IgD-negative memory B cell (primary cell): Measurements from ENCODE around the gene UBE2D2. TPM values are rescaled to one million over a fixed set of nuclear protein-coding genes. Genes with fewer than 3 reads are reported as not detected.
"Not testable (repeated sequence)": the region's sequence is repeated elsewhere in the genome, so short reads cannot be mapped to it uniquely, and the experiment has no call there.

Source experiments
- H3K27ac Mint-ChIP-seq, 3 donors: one replicate each; pipeline ENCODE4 v1.8.0; 2020 to 2022; ENCODE audit warnings: mild to moderate bottlenecking in 3 of 3, mixed read lengths in 3 of 3, moderate library complexity in 1 of 3
- H3K27me3 Mint-ChIP-seq: one replicate; pipeline ENCODE4 v1.8.0; 2021; ENCODE audit warnings: mixed read lengths
- H3K36me3 Mint-ChIP-seq: one replicate; pipeline ENCODE4 v1.8.0; 2020; ENCODE audit warnings: mild to moderate bottlenecking, mixed read lengths
- H3K4me1 Mint-ChIP-seq, 3 donors: one replicate each; pipeline ENCODE4 v1.8.0; 2020 to 2022; ENCODE audit warnings: mixed read lengths in 3 of 3, mild to moderate bottlenecking in 1 of 3
- H3K4me3 Mint-ChIP-seq, 4 donors: one replicate each; pipeline ENCODE4 v1.8.0; 2020 to 2022; ENCODE audit warnings: mild to moderate bottlenecking in 4 of 4, mixed read lengths in 4 of 4, moderate library complexity in 3 of 4
- H3K9me3 Mint-ChIP-seq, 3 donors: one replicate each; pipeline ENCODE4 v1.8.0; 2020 to 2021; ENCODE audit warnings: mixed read lengths in 3 of 3, mild to moderate bottlenecking in 1 of 3
- polyA plus RNA-seq: library from polyadenylated mRNA; unstranded; fragments of 300-500 nt; fragmentation: Illumina TruSeq; gene quantifications from one replicate; pipeline ENCODE4 v1.2.3, GENCODE V29; 2021

The UBE2D2 gene
- polyA plus RNA-seq, 1 donor from 2014 or later: 313 TPM

DNA sequence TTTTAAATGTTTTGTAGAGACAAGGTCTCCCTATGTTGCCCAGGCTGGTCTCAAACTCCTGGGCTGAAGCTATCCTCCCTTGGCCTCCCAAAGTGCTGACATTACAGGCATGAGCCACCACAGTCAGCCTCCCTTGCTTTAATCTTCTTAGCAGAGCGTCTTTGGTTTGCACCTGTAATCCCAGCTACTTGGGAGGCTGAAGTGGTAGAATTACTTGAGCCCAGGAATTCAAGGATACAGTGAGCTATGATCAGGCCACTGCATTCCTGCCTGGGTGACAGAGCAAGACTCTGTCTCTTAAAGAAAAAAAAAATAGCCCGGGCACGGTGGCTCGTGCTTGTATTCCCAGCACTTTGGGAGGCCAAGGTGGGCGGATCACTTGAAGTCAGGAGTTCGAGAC, 27.8 kb downstream of the UBE2D2 start:
- no peaks in the 10 kb centered on the region for H3K36me3 Mint-ChIP-seq

DNA sequence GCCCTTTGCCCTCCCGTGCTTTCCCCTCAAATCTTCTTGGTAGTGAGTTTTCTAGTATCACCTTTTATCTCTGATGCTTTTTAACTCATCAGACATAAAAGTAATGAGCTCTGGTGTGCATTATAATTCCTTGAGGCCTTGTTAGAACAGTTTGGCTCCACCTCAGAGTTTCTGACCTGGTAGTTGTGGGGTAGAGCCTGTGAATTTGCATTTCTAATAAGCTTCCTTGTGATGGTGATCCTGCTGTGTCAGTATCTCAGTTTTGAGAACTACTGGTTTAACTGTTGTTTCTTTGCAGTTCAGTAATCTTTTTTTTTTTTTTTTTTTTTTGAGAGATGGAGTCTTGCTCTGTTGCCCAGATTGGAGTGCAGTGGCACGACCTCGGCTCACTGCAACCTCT, 31.1 kb downstream of the UBE2D2 start:
- Mint-ChIP-seq H3K27me3 (no peaks in the 10 kb centered on the region), H3K27ac (peak overlapping the region; percentile 20 to 84 (median 76)), H3K4me1 (peaks cover 45 to 52% (median 46%) of the 10 kb centered on the region in 3 donors), H3K4me3 (peak overlapping the region; percentile 5 to 86 (median 67)), H3K9me3 (peaks cover 0 to 2% (median 0%) of the 10 kb centered on the region in 3 donors), H3K36me3 (peaks cover 3% of the 10 kb centered on the region)

More for the DNA sequence above, 27.8 kb downstream of the UBE2D2 start:
- Mint-ChIP-seq H3K4me3 (no peak overlapping the region), H3K9me3 (peaks cover 0 to 2% (median 0%) of the 10 kb centered on the region in 3 donors), H3K27ac (peak overlapping the region; percentile 74 to 94 (median 86)), H3K27me3 (no peaks in the 10 kb centered on the region), H3K4me1 (peaks cover 47 to 58% (median 50%) of the 10 kb centered on the region in 3 donors)

DNA sequence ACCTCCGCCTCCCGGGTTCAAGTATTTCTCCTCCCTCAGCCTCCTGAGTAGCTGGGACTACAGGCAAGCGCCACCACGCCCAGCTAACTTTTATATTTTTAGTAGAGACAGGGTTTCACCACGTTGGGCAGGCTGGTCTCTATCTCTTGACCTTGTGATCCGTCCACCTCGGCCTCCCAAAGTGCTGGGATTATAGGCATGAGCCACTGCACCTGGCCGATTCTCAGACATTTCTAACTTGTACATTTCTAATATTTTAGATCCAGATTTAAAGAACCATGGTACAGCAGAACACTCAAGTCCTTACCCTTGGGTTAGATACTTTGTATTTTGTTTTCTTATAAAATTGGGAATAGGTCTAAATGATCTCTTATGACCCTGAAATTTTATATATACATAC, 31.9 kb downstream of the UBE2D2 start:
- not testable (repeated sequence) for H3K36me3 Mint-ChIP-seq, H3K9me3 Mint-ChIP-seq, H3K27me3 Mint-ChIP-seq
- Mint-ChIP-seq H3K4me1 (peaks cover 43 to 49% (median 45%) of the 10 kb centered on the region in 3 donors), H3K27ac (peak overlapping the region in 1 of 3 donors; percentile 76), H3K4me3 (peak overlapping the region in 2 of 4 donors; percentile 17 to 82)

DNA sequence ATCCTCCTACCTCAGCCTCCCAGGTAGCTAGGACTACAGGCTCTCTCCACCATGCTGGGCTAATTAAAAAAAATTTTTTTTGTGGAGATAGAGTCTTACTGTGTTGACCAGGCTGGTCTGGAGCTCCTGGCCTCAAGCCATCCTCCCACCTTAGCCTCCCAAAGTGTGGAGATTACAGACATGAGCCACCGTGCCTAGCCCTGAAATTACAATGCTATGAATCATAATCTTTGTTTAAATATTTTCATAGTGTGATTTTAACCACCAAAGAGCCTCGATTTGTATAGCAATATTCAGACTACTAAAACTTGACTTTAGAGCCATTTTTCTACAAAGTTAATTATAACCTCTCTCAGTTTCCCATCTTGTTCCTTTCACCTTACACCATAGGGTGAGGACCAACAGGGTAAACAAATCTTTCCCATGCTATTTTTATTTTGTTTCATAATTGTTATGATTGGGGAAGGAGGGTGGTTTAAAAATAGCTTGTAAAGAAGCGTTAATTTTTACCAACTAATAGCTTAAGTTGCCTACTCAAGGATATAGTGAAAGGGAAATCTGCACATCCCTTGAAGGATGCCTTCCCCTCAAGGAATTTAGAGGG, 32.7 kb downstream of the UBE2D2 start:
- peaks cover 3% of the 10 kb centered on the region for H3K36me3 Mint-ChIP-seq

DNA sequence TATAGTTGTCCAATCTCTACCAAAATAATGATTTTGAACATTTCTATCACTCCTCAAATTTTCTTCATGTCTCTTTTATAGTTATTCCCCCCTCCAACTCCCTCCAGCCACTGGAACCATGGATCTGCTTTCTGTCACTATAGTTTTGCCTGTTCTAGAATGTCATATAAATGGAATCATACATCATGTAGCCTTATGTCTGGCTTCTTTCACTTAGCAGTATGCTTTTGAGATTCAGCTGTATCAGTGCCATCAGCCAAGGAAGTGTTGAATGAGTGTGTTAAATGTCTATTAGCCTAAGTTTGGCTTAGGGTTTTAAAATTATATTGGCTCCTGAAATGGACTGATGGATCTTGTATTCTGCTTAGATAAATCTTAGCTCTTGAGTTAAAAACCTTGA, 36.0 kb downstream of the UBE2D2 start:
- Mint-ChIP-seq H3K36me3 (peaks cover 3% of the 10 kb centered on the region), H3K27me3 (no peaks in the 10 kb centered on the region), H3K4me1 (peaks cover 25 to 34% (median 30%) of the 10 kb centered on the region in 3 donors), H3K9me3 (no peaks in the 10 kb centered on the region), H3K27ac (peak overlapping the region in 2 of 3 donors; percentile 35 to 49), H3K4me3 (no peak overlapping the region)

More for the DNA sequence above, 32.7 kb downstream of the UBE2D2 start:
- peak overlapping the region in 2 of 4 donors; percentile 60 to 66 for H3K4me3 Mint-ChIP-seq
- peaks cover 0 to 2% (median 0%) of the 10 kb centered on the region in 3 donors for H3K9me3 Mint-ChIP-seq
- H3K27me3 Mint-ChIP-seq: no peaks in the 10 kb centered on the region
- H3K27ac Mint-ChIP-seq: peak overlapping the region in 2 of 3 donors; percentile 23 to 64
- peaks cover 39 to 45% (median 43%) of the 10 kb centered on the region in 3 donors for H3K4me1 Mint-ChIP-seq

DNA sequence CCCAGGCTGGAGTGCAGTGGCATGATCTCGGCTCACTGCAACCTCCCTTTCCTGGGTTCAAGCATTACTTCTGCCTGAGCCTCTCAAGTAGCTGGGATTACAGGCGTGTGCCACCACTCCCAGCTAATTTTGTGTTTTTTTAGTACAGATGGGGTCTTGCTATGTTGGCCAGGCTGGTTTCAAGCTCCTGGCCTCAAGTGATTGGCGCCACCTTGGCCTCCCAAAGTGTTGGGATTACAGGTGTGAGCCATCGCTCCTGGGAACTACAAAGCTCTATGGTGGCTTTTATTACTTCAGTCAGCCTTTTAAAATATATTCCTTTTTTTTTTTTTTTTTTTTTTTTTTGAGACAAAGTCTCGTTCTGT, 37.4 kb downstream of the UBE2D2 start:
- H3K36me3 Mint-ChIP-seq, H3K9me3 Mint-ChIP-seq, H3K27ac Mint-ChIP-seq, H3K27me3 Mint-ChIP-seq, H3K4me3 Mint-ChIP-seq: not testable (repeated sequence)
- peaks cover 21 to 28% (median 21%) of the 10 kb centered on the region in 3 donors for H3K4me1 Mint-ChIP-seq

DNA sequence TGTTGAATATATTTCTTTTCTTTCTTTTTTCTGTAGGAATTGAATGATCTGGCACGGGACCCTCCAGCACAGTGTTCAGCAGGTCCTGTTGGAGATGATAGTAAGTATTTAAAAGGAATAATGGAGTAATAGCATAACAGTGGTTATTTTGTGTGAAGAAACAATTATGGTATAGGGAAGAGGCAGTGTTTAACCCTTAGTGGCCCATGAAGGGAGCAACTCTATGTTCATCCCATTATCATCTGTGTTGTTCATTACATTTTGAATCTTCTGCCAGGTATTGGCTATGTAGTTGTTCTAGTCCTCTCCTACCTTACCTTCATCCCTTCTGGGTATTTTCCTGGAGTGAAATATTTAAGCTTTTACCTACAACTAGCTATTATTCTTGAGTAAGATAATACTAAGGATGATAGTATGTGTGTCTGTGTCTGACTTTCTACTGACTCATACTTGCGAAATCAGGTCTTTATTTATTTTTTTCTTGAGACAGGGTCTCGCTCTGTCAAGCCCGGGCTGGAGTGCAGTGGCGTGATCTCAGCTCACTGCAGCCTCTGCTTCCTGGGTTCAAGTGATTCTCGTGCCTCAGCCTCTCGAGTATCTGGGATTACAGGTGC, 39.3 kb downstream of the UBE2D2 start:
- H3K4me1 Mint-ChIP-seq: peaks cover 16 to 22% (median 18%) of the 10 kb centered on the region in 3 donors
- H3K9me3 Mint-ChIP-seq: no peaks in the 10 kb centered on the region
- peak overlapping the region in 1 of 4 donors; percentile 53 for H3K4me3 Mint-ChIP-seq
- no peaks in the 10 kb centered on the region for H3K27me3 Mint-ChIP-seq
- H3K27ac Mint-ChIP-seq: peak overlapping the region in 1 of 3 donors; percentile 35
- H3K36me3 Mint-ChIP-seq: peaks cover 2% of the 10 kb centered on the region

DNA sequence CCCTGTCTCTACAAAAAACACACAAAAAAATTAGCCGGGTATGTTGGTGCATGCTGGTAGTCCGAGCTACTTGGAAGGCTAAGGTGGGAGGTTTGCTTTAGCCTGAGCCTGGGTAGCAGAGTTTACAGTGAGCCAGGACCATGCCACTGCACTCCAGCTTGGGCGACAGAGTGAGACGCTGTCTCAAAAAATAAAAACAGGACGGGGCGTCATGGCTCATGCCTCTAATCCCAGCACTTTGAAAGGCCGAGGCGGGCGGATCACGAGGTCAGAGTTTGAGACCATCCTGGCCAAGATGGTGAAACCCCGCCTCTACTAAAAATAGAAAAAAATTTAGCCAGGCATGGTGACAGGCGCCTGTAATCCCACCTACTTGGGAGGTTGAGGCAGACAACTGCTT, 40.3 kb downstream of the UBE2D2 start:
- H3K27me3 Mint-ChIP-seq: no peaks in the 10 kb centered on the region
- H3K9me3 Mint-ChIP-seq: no peaks in the 10 kb centered on the region
- H3K36me3 Mint-ChIP-seq: no peaks in the 10 kb centered on the region
- H3K4me1 Mint-ChIP-seq: peaks cover 22 to 30% (median 23%) of the 10 kb centered on the region in 3 donors
- no peak overlapping the region for H3K27ac Mint-ChIP-seq
- no peak overlapping the region for H3K4me3 Mint-ChIP-seq

DNA sequence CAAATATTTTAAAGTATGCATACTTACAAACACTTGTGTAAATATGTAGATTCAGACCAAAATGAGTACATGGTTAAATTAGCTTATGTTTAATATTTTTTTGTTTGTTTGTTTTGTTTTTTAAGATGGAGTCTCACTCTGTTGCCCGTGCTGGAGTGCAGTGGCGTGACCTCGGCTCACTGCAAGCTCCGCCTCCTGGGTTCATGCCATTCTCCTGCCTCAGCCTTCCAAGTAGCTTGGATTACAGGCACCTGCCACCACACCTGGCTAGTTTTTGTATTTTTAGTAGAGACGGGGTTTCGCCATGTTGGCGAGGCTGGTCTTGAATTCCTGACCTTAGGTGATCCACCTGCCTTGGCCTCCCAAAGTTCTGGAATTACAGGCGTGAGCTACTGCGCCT, 40.8 kb downstream of the UBE2D2 start:
- not testable (repeated sequence) for H3K36me3 Mint-ChIP-seq, H3K9me3 Mint-ChIP-seq, H3K4me3 Mint-ChIP-seq, H3K27ac Mint-ChIP-seq, H3K27me3 Mint-ChIP-seq
- H3K4me1 Mint-ChIP-seq: peaks cover 23 to 31% (median 25%) of the 10 kb centered on the region in 3 donors

DNA sequence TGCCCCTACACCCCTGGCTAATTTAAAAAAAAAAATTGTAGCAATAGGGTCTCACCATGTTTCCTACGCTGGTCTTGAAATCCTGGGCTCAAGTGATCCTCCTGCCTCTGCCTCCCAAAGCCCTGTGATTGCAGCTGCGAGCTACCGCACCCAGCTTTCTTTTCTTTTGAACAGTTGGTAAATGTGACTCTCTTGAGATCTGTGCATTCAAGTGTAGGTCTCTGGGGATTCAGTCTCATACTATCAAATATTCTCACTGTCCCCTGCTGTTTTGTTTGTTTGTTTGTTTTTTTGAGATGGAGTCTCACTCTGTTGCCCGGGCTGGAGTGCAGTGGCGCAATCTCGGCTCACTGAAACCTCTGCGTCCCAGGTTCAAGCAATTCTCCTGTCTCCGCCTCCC, 44.7 kb downstream of the UBE2D2 start:
- Mint-ChIP-seq H3K4me3 (peak overlapping the region in 3 of 4 donors; percentile 34 to 70 (median 46)), H3K9me3 (no peaks in the 10 kb centered on the region), H3K27me3 (no peaks in the 10 kb centered on the region), H3K36me3 (peaks cover 2% of the 10 kb centered on the region), H3K4me1 (peaks cover 19 to 25% (median 22%) of the 10 kb centered on the region in 3 donors), H3K27ac (peak overlapping the region; percentile 26 to 83 (median 41))

DNA sequence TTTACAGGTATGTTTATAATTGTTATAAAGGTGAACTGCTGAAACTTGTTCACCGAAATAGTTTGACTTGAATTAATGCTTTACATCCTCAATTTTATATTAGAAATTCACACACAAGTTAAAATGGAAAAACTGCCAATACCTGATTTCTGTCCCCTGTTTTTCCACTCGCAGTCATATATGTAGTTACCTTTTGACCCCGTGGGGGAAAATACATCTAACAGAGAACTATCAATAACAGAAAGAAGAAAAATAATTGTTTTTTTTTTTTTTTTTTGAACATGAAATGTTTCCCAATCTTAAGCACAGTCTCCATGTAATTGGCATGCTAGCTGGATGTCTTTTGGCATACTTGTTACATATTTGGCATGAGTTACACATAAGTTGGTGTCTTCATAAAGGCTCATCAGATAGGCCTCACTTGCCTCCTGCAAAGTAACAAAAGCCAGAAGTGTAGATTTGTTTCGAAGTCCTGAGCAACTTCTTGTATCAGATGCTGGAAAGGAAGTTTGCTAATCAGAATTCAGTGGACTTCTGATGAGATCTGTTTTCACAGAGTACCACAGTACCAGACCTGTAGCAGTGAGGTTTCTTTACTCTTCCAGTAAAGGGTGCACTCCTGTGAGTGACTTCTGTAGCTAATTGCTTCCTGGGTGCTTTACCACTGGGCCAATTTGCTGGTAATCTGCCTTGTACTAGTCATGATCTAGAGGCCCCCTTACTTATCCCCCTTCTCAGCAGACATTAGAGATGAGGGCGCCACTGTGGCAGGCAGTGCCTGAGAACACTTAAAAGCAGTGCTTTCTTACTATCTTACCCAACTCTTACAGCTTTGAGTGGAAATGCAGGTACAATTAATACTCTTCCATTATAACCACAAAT, 50.8 kb downstream of the UBE2D2 start:
- no peaks in the 10 kb centered on the region for H3K27me3 Mint-ChIP-seq
- H3K4me1 Mint-ChIP-seq: peaks cover 22 to 28% (median 28%) of the 10 kb centered on the region in 3 donors
- peaks cover 4% of the 10 kb centered on the region for H3K36me3 Mint-ChIP-seq
- peak overlapping the region in 2 of 4 donors; percentile 58 to 67 for H3K4me3 Mint-ChIP-seq
- no peaks in the 10 kb centered on the region for H3K9me3 Mint-ChIP-seq
- H3K27ac Mint-ChIP-seq: peak overlapping the region in 2 of 3 donors; percentile 32 to 72

DNA sequence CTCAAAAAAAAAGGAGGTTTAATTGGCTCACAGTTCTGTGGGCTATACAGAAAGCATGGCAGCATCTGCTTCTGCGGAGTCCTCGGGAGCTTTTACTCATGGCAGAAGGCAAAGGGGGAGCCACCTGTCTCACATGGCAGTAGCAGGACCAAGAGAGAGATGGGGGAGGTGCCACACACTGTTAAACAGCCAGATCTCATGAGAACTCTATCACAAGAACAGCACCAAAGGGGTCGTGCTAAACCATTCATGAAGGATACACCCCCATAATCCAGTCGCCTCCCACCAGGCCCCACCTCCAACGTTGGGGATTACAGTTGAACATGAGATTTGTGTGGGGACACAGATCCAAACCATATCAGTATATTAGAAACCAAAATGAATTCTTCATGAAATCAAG, 58.7 kb downstream of the UBE2D2 start:
- H3K27ac Mint-ChIP-seq: peak overlapping the region in 1 of 3 donors; percentile 58
- H3K9me3 Mint-ChIP-seq: no peaks in the 10 kb centered on the region
- H3K27me3 Mint-ChIP-seq: no peaks in the 10 kb centered on the region
- no peak overlapping the region for H3K4me3 Mint-ChIP-seq
- H3K36me3 Mint-ChIP-seq: peaks cover 4% of the 10 kb centered on the region
- peaks cover 0 to 6% (median 3%) of the 10 kb centered on the region in 3 donors for H3K4me1 Mint-ChIP-seq

DNA sequence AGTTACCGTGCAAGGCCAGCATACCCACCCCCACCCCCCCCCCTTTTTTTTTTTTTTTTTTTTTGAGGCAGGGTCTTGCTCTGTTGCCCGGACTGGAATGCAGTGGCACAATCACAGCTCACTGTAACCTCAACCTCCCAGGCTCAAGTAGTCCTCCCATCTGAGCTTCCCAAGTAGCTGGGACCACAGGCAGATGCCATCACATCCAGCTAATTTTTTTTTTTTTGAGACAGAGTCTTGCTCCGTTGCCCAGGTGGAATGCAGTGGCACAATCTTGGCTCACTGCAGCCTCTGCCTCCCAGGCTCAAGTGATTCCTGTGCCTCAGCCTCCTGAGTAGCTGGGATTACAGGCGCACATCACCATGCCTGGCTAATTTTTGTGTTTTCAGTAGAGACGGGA, 64.3 kb downstream of the UBE2D2 start:
- not testable (repeated sequence) for H3K27me3 Mint-ChIP-seq, H3K27ac Mint-ChIP-seq, H3K36me3 Mint-ChIP-seq, H3K4me3 Mint-ChIP-seq, H3K9me3 Mint-ChIP-seq, H3K4me1 Mint-ChIP-seq

DNA sequence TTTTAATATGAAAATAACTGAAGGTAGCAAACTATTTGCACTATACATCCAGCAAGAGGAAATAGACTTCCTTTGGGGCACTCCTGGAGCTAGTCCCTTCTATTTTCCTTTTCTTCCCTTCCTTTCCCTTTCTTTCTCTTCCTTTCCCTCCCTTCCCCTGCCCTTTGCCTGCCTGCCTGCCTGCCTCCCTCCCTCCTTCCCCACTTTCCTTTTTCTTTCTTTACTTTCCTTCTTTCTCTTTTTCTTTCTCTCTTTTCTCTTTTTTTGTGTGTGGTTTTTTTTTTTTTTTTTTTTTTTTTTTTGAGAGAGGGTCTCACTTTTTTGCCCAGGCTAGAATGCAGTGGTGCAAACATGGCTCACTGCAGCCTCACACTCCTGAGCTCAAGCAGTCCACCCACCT, 69.7 kb downstream of the UBE2D2 start:
- Mint-ChIP-seq H3K9me3 (no peaks in the 10 kb centered on the region), H3K36me3 (no peaks in the 10 kb centered on the region), H3K4me1 (peaks cover 17 to 23% (median 22%) of the 10 kb centered on the region in 3 donors), H3K4me3 (no peak overlapping the region), H3K27ac (no peak overlapping the region), H3K27me3 (no peaks in the 10 kb centered on the region)
